A673 (cell line): ENCODE data around the gene JAK3. TPM values are rescaled to one million over a fixed set of nuclear protein-coding genes. Genes with fewer than 3 reads are reported as not detected.

ENCODE experiments used
- BruUV-seq: library from RNA; stranded (reverse); fragments of 400-500 nt; replicated peaks from 2 replicates; lab custom pipeline; 2021; lab: Mats Ljungman, UMichigan
- CTCF ChIA-PET: fragments of 300-600 bp; sonication (Branson Sonifier 250); formaldehyde crosslinking; loops from one replicate; lab custom pipeline; 2022; ENCODE audit warnings: antibody characterized with exemption; lab: Charles Lee
- POLR2A ChIA-PET: fragments of 300-600 bp; sonication (Branson Sonifier 250); formaldehyde crosslinking; loops from one replicate; lab custom pipeline; 2022; ENCODE audit warnings: antibody characterized with exemption; ENCODE audit not compliant: low non-redundant PET; lab: Charles Lee
- DNase-seq: peaks from one replicate; pipeline ENCODE4 v3.0.0-alpha.2; 2015; ENCODE audit warnings: low spot score
- H3K27ac ChIP-seq: fragments of 200-600 bp; sonication (generic); 2 replicates; pipeline ENCODE4 v1.5.1; 2016; ENCODE audit warnings: mixed run types, low read depth, mild to moderate bottlenecking, mixed read lengths, antibody characterized with exemption, low read length; ENCODE audit not compliant: poor library complexity, severe bottlenecking
- H3K27me3 ChIP-seq: fragments of 200-600 bp; sonication (generic); replicated peaks from 2 replicates; pipeline ENCODE4 v1.6.1; 2017; ENCODE audit warnings: mixed run types, low read depth, mild to moderate bottlenecking, mixed read lengths, antibody characterized with exemption, low read length; ENCODE audit not compliant: insufficient read depth, poor library complexity
- H3K36me3 ChIP-seq: fragments of 200-600 bp; sonication (generic); 2 replicates; pipeline ENCODE4 v1.6.1; 2016; ENCODE audit warnings: mixed run types, mild to moderate bottlenecking, mixed read lengths, antibody characterized with exemption, low read length; ENCODE audit not compliant: insufficient read depth, poor library complexity, severe bottlenecking
- H3K4me1 ChIP-seq: fragments of 200-600 bp; sonication (generic); 2 replicates; pipeline ENCODE4 v1.6.1; 2017; ENCODE audit warnings: mixed run types, mild to moderate bottlenecking, mixed read lengths, antibody characterized with exemption, low read length; ENCODE audit not compliant: insufficient read depth, poor library complexity, severe bottlenecking
- H3K4me3 ChIP-seq: fragments of 200-600 bp; sonication (generic); 2 replicates; pipeline ENCODE4 v1.5.1; 2016; ENCODE audit warnings: low read depth, mixed run types, mild to moderate bottlenecking, mixed read lengths, low read length; ENCODE audit not compliant: poor library complexity, severe bottlenecking
- H3K9me3 ChIP-seq: fragments of 200-600 bp; sonication (generic); 2 replicates; pipeline ENCODE4 v1.6.1; 2016; ENCODE audit warnings: mixed run types, low read depth, mild to moderate bottlenecking, mixed read lengths, antibody characterized with exemption, low read length; ENCODE audit not compliant: poor library complexity, severe bottlenecking
- CTCF ChIP-seq: fragments of 300-800, 200-600 bp; sonication (generic); conservative IDR thresholded peaks from 2 replicates; pipeline ENCODE4 v1.5.1; 2017; ENCODE audit warnings: low read depth, mild to moderate bottlenecking, antibody characterized with exemption, low read length, moderate library complexity, mixed read lengths
- EZH2 ChIP-seq: fragments of 200-600 bp; sonication (generic); IDR thresholded peaks from 2 replicates; pipeline ENCODE4 v1.6.1; 2017; ENCODE audit warnings: borderline replicate concordance, low read depth, mild to moderate bottlenecking, mixed read lengths, antibody characterized with exemption, low read length; ENCODE audit not compliant: poor library complexity, severe bottlenecking
- intact Hi-C: fragments of 100-400 bp; cut with micrococcal nuclease; formaldehyde crosslinking; loops from one replicate; pipeline ENCODE4 v1.10.0; 2022; ENCODE audit not compliant: unreplicated experiment
- total RNA-seq: library from RNA; stranded (reverse); gene quantifications from 2 replicates; pipeline ENCODE4 v1.2.3, GENCODE V29; 2021

JAK3 gene
- total RNA-seq, 1 experiment from 2014 or later: 2.5 TPM

GRCh38 chr19:17834350-17835181 is 13.2 kb downstream of the JAK3 start:
- H3K4me3 ChIP-seq: no peak overlapping the region
- TF ChIP-seq EZH2 (no peak), CTCF (no peak)
- intact Hi-C loops: no loop called here
- DNase-seq: no peak
- no peaks in the 10 kb centered on the region for H3K4me1 ChIP-seq
- no peaks in the 10 kb centered on the region for H3K36me3 ChIP-seq
- H3K27ac ChIP-seq: no peak overlapping the region
- ChIA-PET POLR2A (interaction anchor here (0.7 kb wide), 1 partner anchor 1654 kb away, joined by 3 read pairs; no protein-coding TSS in a partner anchor), CTCF (no interaction called here)
- no peaks in the 10 kb centered on the region for H3K27me3 ChIP-seq
- H3K9me3 ChIP-seq: no peaks in the 10 kb centered on the region
- BruUV-seq: no TSS peak

GRCh38 chr19:17832443-17833208 is 15.2 kb downstream of the JAK3 start:
- no peak for DNase-seq
- H3K27ac ChIP-seq: no peak overlapping the region
- POLR2A ChIA-PET: no interaction called here
- H3K9me3 ChIP-seq: no peaks in the 10 kb centered on the region
- TF ChIP-seq EZH2 (no peak), CTCF (no peak)
- CTCF ChIA-PET: no interaction called here
- H3K4me3 ChIP-seq: no peak overlapping the region
- H3K4me1 ChIP-seq: no peaks in the 10 kb centered on the region
- H3K36me3 ChIP-seq: no peaks in the 10 kb centered on the region
- intact Hi-C loops: no loop called here
- no peaks in the 10 kb centered on the region for H3K27me3 ChIP-seq
- no TSS peak for BruUV-seq

GRCh38 chr19:17831419-17831888 is 16.3 kb downstream of the JAK3 start:
- POLR2A ChIA-PET: no interaction called here
- TF ChIP-seq EZH2: no peak
- CTCF ChIA-PET: interaction anchor here (0.5 kb wide), 1 partner anchor 729 kb away, joined by 3 read pairs; no protein-coding TSS in a partner anchor
- H3K4me3 ChIP-seq: no peak overlapping the region
- intact Hi-C loops: no loop called here
- BruUV-seq: no TSS peak
- no peaks in the 10 kb centered on the region for H3K4me1 ChIP-seq
- DNase-seq: no peak
- no peaks in the 10 kb centered on the region for H3K9me3 ChIP-seq
- no peaks in the 10 kb centered on the region for H3K36me3 ChIP-seq
- no peak overlapping the region for H3K27ac ChIP-seq
- no peaks in the 10 kb centered on the region for H3K27me3 ChIP-seq
